HCT116 (cell line): ENCODE results near the gene EVL. TPM values are rescaled to one million over a fixed set of nuclear protein-coding genes. Genes with fewer than 3 reads are reported as not detected.
"Not testable (repeated sequence)": the region's sequence is repeated elsewhere in the genome, so short reads cannot be mapped to it uniquely, and the experiment has no call there.

ENCODE experiments used
- ATAC-seq: fragments of 200-7000 bp; cut with Tn5 transposase; 2 replicates; pipeline ENCODE4 v1.9.1; 2020; ENCODE audit warnings: mild to moderate bottlenecking, moderate library complexity
- BruUV-seq: library from RNA; stranded (reverse); fragments of 400-500 nt; replicated peaks from 2 replicates; lab custom pipeline; 2021; lab: Mats Ljungman, UMichigan
- CTCF ChIA-PET: fragments of 300-600 bp; sonication (Branson Sonifier 250); formaldehyde crosslinking; loops from one replicate; lab custom pipeline; 2021; ENCODE audit warnings: antibody characterized with exemption; lab: Charles Lee
- POLR2A ChIA-PET: fragments of 300-600, 350-600 bp; sonication (Branson Sonifier 250); formaldehyde crosslinking; loops from one replicate; lab custom pipeline; 2021; ENCODE audit warnings: antibody characterized with exemption; lab: Charles Lee
- RAD21 ChIA-PET, 2 experiments: fragments of 300-600 bp; sonication (Branson Sonifier 250); formaldehyde crosslinking; loops; one replicate each; lab custom pipeline; 2023; ENCODE audit warnings: low total read pairs in 2 of 2; ENCODE audit not compliant: uncharacterized antibody in 2 of 2, unreplicated experiment in 2 of 2, low non-redundant PET in 1 of 2; lab: Charles Lee
- DNase-seq: peaks from one replicate; pipeline ENCODE4 v3.0.0-alpha.2; 2010; ENCODE audit warnings: low read depth, low spot score
- H2AFZ ChIP-seq: fragments of 200-600 bp; shearing (Covaris generic), sonication (generic); 2 replicates; pipeline ENCODE4 v1.6.1; 2017; ENCODE audit warnings: low read depth, mixed run types, mixed read lengths, antibody characterized with exemption, low read length; ENCODE audit not compliant: poor library complexity, severe bottlenecking
- H3K27ac ChIP-seq: 2 replicates; pipeline ENCODE4 v1.5.1; 2012; ENCODE audit warnings: low read depth, low read length
- H3K27me3 ChIP-seq: fragments of 200-600 bp; sonication (generic); 2 replicates; pipeline ENCODE4 v1.6.1; 2016; ENCODE audit warnings: mixed run types, low read length, mixed read lengths; ENCODE audit not compliant: insufficient read depth
- H3K36me3 ChIP-seq, 2 experiments: fragments of 200-500 bp in 1 of 2; fragments of 200-600 bp in 1 of 2; sonication (Bioruptor generic) in 1 of 2; sonication (generic) in 1 of 2; 2 replicates each; pipeline versions ENCODE4 v1.5.1 to v1.6.1; 2014 to 2016; ENCODE audit warnings: low read length in 2 of 2, inconsistent platforms in 1 of 2, mixed read lengths in 1 of 2, mixed run types in 1 of 2; ENCODE audit not compliant: insufficient read depth in 2 of 2, control insufficient read depth in 1 of 2
- H3K4me1 ChIP-seq, 2 experiments: fragments of 200-600 bp in 1 of 2; sonication (generic) in 1 of 2; 2 replicates each; pipeline versions ENCODE4 v1.5.1 to v1.6.1; 2012 to 2017; ENCODE audit warnings: low read length in 2 of 2, inconsistent platforms in 1 of 2, mild to moderate bottlenecking in 1 of 2, mixed read lengths in 1 of 2, mixed run types in 1 of 2, moderate library complexity in 1 of 2; ENCODE audit not compliant: insufficient read depth in 2 of 2, control insufficient read depth in 1 of 2
- H3K4me2 ChIP-seq: fragments of 200-600 bp; sonication (generic); 2 replicates; pipeline ENCODE4 v1.6.1; 2017; ENCODE audit warnings: mixed run types, low read length, mixed read lengths
- H3K4me3 ChIP-seq, 2 experiments: fragments of 200-600 bp in 1 of 2; sonication (generic) in 1 of 2; replicated peaks in 1 of 2; 2 replicates each; pipeline ENCODE4 v1.5.1; 2011 to 2016; ENCODE audit warnings: low read length in 2 of 2, control low read depth in 1 of 2, low read depth in 1 of 2, mild to moderate bottlenecking in 1 of 2, mixed read lengths in 1 of 2, mixed run types in 1 of 2
- H3K79me2 ChIP-seq: fragments of 200-600 bp; sonication (generic); 2 replicates; pipeline ENCODE4 v1.6.1; 2017; ENCODE audit warnings: mild to moderate bottlenecking, mixed run types, low read length, moderate library complexity, mixed read lengths; ENCODE audit not compliant: insufficient read depth
- H3K9ac ChIP-seq: fragments of 200-600 bp; sonication (generic); 2 replicates; pipeline ENCODE4 v1.6.1; 2016; ENCODE audit warnings: low read length, mixed read lengths
- H3K9me2 ChIP-seq: fragments of 200-600 bp; sonication (generic), shearing (Covaris generic); 2 replicates; pipeline ENCODE4 v1.6.1; 2017; ENCODE audit warnings: mixed run types, mild to moderate bottlenecking, moderate library complexity; ENCODE audit not compliant: insufficient read depth
- H3K9me3 ChIP-seq, 2 experiments: fragments of 200-500 bp in 1 of 2; fragments of 200-600 bp in 1 of 2; sonication (Bioruptor generic) in 1 of 2; sonication (generic) in 1 of 2; 2 replicates each; pipeline ENCODE4 v1.6.1; 2014 to 2017; ENCODE audit warnings: low read length in 2 of 2, mixed read lengths in 2 of 2, inconsistent platforms in 1 of 2, low read depth in 1 of 2, mild to moderate bottlenecking in 1 of 2, mixed run types in 1 of 2, moderate library complexity in 1 of 2; ENCODE audit not compliant: control insufficient read depth in 1 of 2, insufficient read depth in 1 of 2
- H4K20me1 ChIP-seq: fragments of 200-600 bp; sonication (generic), shearing (Covaris generic); 2 replicates; pipeline ENCODE4 v1.6.1; 2017; ENCODE audit warnings: mixed run types, mild to moderate bottlenecking, moderate library complexity; ENCODE audit not compliant: insufficient read depth
- ATF3 ChIP-seq: IDR thresholded peaks from 2 replicates; pipeline ENCODE4 v1.6.1; 2012
- CBX3 ChIP-seq: IDR thresholded peaks from 2 replicates; pipeline ENCODE4 v1.6.1; 2012; ENCODE audit warnings: low read depth
- CEBPB ChIP-seq: IDR thresholded peaks from 2 replicates; pipeline ENCODE4 v1.6.1; 2012; ENCODE audit warnings: low read depth
- ELF1 ChIP-seq: IDR thresholded peaks from 2 replicates; pipeline ENCODE4 v1.6.1; 2012; ENCODE audit warnings: low read depth, borderline replicate concordance
- EZH2 ChIP-seq: fragments of 200-600 bp; sonication (generic); IDR thresholded peaks from 2 replicates; pipeline ENCODE4 v1.6.1; 2017; ENCODE audit warnings: antibody characterized with exemption, mixed run types
- JUND ChIP-seq: IDR thresholded peaks from 2 replicates; pipeline ENCODE4 v1.6.1; 2012
- MAX ChIP-seq: IDR thresholded peaks from 2 replicates; pipeline ENCODE4 v1.6.1; 2012
- POLR2AphosphoS5 ChIP-seq: IDR thresholded peaks from 2 replicates; pipeline ENCODE4 v1.6.1; 2011; ENCODE audit warnings: mild to moderate bottlenecking, low read depth, low read length, moderate library complexity
- RAD21 ChIP-seq: IDR thresholded peaks from 2 replicates; pipeline ENCODE4 v1.6.1; 2012; ENCODE audit warnings: low read depth, mild to moderate bottlenecking
- SIN3A ChIP-seq: IDR thresholded peaks from 2 replicates; pipeline ENCODE4 v1.6.1; 2012; ENCODE audit warnings: low read depth
- SP1 ChIP-seq: IDR thresholded peaks from 2 replicates; pipeline ENCODE4 v1.6.1; 2012; ENCODE audit warnings: low read depth
- SRF ChIP-seq: IDR thresholded peaks from 2 replicates; pipeline ENCODE4 v1.6.1; 2012; ENCODE audit warnings: low read depth
- YY1 ChIP-seq: IDR thresholded peaks from 2 replicates; pipeline ENCODE4 v1.6.1; 2011; ENCODE audit warnings: low read length, low read depth, moderate library complexity, mild to moderate bottlenecking; ENCODE audit not compliant: insufficient replicate concordance; ENCODE audit errors: extremely low read depth
- ZFX ChIP-seq: fragments of 450-650 bp; IDR thresholded peaks from 2 replicates; pipeline ENCODE4 v1.6.1; 2017
- intact Hi-C: fragments of 100-400 bp; cut with micrococcal nuclease; formaldehyde crosslinking; loops from 2 replicates; pipeline ENCODE4 v1.10.0; 2022
- total RNA-seq: library from RNA; stranded (reverse); gene quantifications from one replicate; pipeline ENCODE4 v1.2.1, GENCODE V29; 2021; ENCODE audit not compliant: unreplicated experiment

The EVL gene
- total RNA-seq, 1 experiment from 2014 or later = 19.9 TPM

GRCh38 chr14:100156776-100157175 lies 91.6 kb downstream of the EVL start:
- CTCF ChIA-PET = no interaction called here
- Histone ChIP-seq H3K9me2 (no peaks in the 10 kb centered on the region), H4K20me1 (no peaks in the 10 kb centered on the region), H3K36me3 (no peaks in the 10 kb centered on the region), H3K27me3 (no peaks in the 10 kb centered on the region), H3K9ac (no peak overlapping the region)
- no peak for DNase-seq
- TF ChIP-seq ATF3 = no peak
- no peak for TF ChIP-seq JUND
- TF ChIP-seq ELF1 = no peak
- no peak for TF ChIP-seq SIN3A
- no peak for TF ChIP-seq SP1
- no peak for TF ChIP-seq SRF
- no peak for TF ChIP-seq MAX
- TF ChIP-seq RAD21 = no peak
- TF ChIP-seq POLR2AphosphoS5 = no peak
- TF ChIP-seq CEBPB = no peak
- no peak for TF ChIP-seq CBX3
- TF ChIP-seq EZH2 = no peak
- TF ChIP-seq YY1 = no peak
- TF ChIP-seq ZFX = no peak
- TF ChIP-seq, all 23 proteins: peak for 0
- Histone ChIP-seq H3K27ac (no peak overlapping the region), H2AFZ (no peak overlapping the region), H3K4me3 (no peak overlapping the region), H3K4me1 (no peaks in the 10 kb centered on the region; a peak in 1 of 4 replicates), H3K4me2 (no peak overlapping the region), H3K79me2 (no peaks in the 10 kb centered on the region), H3K9me3 (peaks cover 9 to 11% of the 10 kb centered on the region in 2 experiments; a peak in 2 of 4 replicates)
- BruUV-seq = no TSS peak
- intact Hi-C loops = no loop called here
- ChIA-PET POLR2A (no interaction called here), RAD21 (no interaction called here)
- no peak for ATAC-seq

GRCh38 chr14:100157548-100158232 lies 92.5 kb downstream of the EVL start:
- H3K9me3 ChIP-seq = peaks cover 9 to 11% of the 10 kb centered on the region in 2 experiments; a peak in 2 of 4 replicates
- DNase-seq, H3K4me3 ChIP-seq, ATAC-seq, H3K9ac ChIP-seq, CTCF ChIA-PET, BruUV-seq, H3K27me3 ChIP-seq, RAD21 ChIA-PET, POLR2A ChIA-PET, H3K36me3 ChIP-seq, H3K4me2 ChIP-seq, H3K9me2 ChIP-seq, H3K4me1 ChIP-seq, H2AFZ ChIP-seq, H3K27ac ChIP-seq, H4K20me1 ChIP-seq, intact Hi-C loops, H3K79me2 ChIP-seq: not testable (repeated sequence)
